ENCODE results near the gene DUOX1. TPM values are rescaled to one million over a fixed set of nuclear protein-coding genes. Genes with fewer than 3 reads are reported as not detected.

DUOX1 gene
- total RNA-seq, 2 experiments from 2014 or later: 0.17 TPM

- Mint-ChIP-seq H3K27ac (no peak overlapping the region), H3K4me3 (no peak overlapping the region), H3K9me3 (no peaks in the 10 kb centered on the region), H3K4me1 (ENCODE audit: low read depth) (peaks cover 20% of the 10 kb centered on the region), H3K36me3 (ENCODE audit: low read depth) (no peaks in the 10 kb centered on the region), H3K27me3 (ENCODE audit: low read depth) (no peaks in the 10 kb centered on the region)
- CTCF ChIA-PET: interaction anchor here (7.0 kb wide), 1 partner anchor 19 kb away, joined by 26 read pairs; no protein-coding TSS in a partner anchor
- intact Hi-C loops (cut with micrococcal nuclease): no loop called here
- DNase-seq: no peak
Measured at GRCh38 chr15:45182996-45183395, 53.2 kb downstream of the DUOX1 start.

GRCh38 chr15:45183511-45183910 is 53.7 kb downstream of the DUOX1 start:
- H3K27me3 Mint-ChIP-seq (ENCODE audit: low read depth): no peaks in the 10 kb centered on the region
- no peak overlapping the region for H3K4me3 Mint-ChIP-seq
- no peak overlapping the region for H3K27ac Mint-ChIP-seq
- H3K9me3 Mint-ChIP-seq: no peaks in the 10 kb centered on the region
- no peak for DNase-seq
- CTCF ChIA-PET: interaction anchor here (7.0 kb wide), 1 partner anchor 20 kb away, joined by 26 read pairs; no protein-coding TSS in a partner anchor
- no peaks in the 10 kb centered on the region for H3K36me3 Mint-ChIP-seq (ENCODE audit: low read depth)
- intact Hi-C loops (cut with micrococcal nuclease): no loop called here
- H3K4me1 Mint-ChIP-seq (ENCODE audit: low read depth): peaks cover 23% of the 10 kb centered on the region

GRCh38 chr15:45184562-45185041 is 54.8 kb downstream of the DUOX1 start:
- Mint-ChIP-seq H3K36me3 (ENCODE audit: low read depth) (no peaks in the 10 kb centered on the region), H3K27me3 (ENCODE audit: low read depth) (no peaks in the 10 kb centered on the region), H3K4me3 (no peak overlapping the region), H3K27ac (no peak overlapping the region), H3K9me3 (no peaks in the 10 kb centered on the region), H3K4me1 (ENCODE audit: low read depth) (peaks cover 25% of the 10 kb centered on the region)
- no peak for DNase-seq
- intact Hi-C loops (cut with micrococcal nuclease): no loop called here
- CTCF ChIA-PET: interaction anchor here (0.6 to 7.0 kb wide), 5 partner anchors 14 to 21 kb away, joined by 3 to 26 read pairs (median 7); no protein-coding TSS in a partner anchor

- Mint-ChIP-seq H3K36me3 (ENCODE audit: low read depth) (no peaks in the 10 kb centered on the region), H3K4me3 (no peak overlapping the region), H3K9me3 (no peaks in the 10 kb centered on the region), H3K27ac (no peak overlapping the region), H3K4me1 (ENCODE audit: low read depth) (peaks cover 22% of the 10 kb centered on the region), H3K27me3 (ENCODE audit: low read depth) (no peaks in the 10 kb centered on the region)
- CTCF ChIA-PET: interaction anchor here (0.5 to 7.0 kb wide), 9 partner anchors 13 to 607 kb away, joined by 3 to 26 read pairs (median 3); no protein-coding TSS in a partner anchor
- intact Hi-C loops (cut with micrococcal nuclease): no loop called here
- no peak for DNase-seq
Measured at GRCh38 chr15:45185069-45185779, 55.4 kb downstream of the DUOX1 start.

GRCh38 chr15:45185903-45186770 is 56.3 kb downstream of the DUOX1 start:
- peak overlapping the region; percentile 75 for H3K4me3 Mint-ChIP-seq
- H3K27ac Mint-ChIP-seq: peak overlapping the region; percentile 17
- H3K27me3 Mint-ChIP-seq (ENCODE audit: low read depth): no peaks in the 10 kb centered on the region
- H3K4me1 Mint-ChIP-seq (ENCODE audit: low read depth): peaks cover 22% of the 10 kb centered on the region
- intact Hi-C loops (cut with micrococcal nuclease): no loop called here
- DNase-seq: no peak
- H3K36me3 Mint-ChIP-seq (ENCODE audit: low read depth): no peaks in the 10 kb centered on the region
- no peaks in the 10 kb centered on the region for H3K9me3 Mint-ChIP-seq
- CTCF ChIA-PET: interaction anchor here (0.5 to 7.0 kb wide), 11 partner anchors 9 to 608 kb away, joined by 3 to 26 read pairs (median 4); no protein-coding TSS in a partner anchor

GRCh38 chr15:45186771-45187577 is 57.2 kb downstream of the DUOX1 start:
- Mint-ChIP-seq H3K27ac (no peak overlapping the region), H3K4me1 (ENCODE audit: low read depth) (peaks cover 22% of the 10 kb centered on the region), H3K27me3 (ENCODE audit: low read depth) (no peaks in the 10 kb centered on the region), H3K36me3 (ENCODE audit: low read depth) (no peaks in the 10 kb centered on the region), H3K4me3 (peak overlapping the region; percentile 75), H3K9me3 (no peaks in the 10 kb centered on the region)
- DNase-seq: no peak
- intact Hi-C loops (cut with micrococcal nuclease): no loop called here
- CTCF ChIA-PET: interaction anchor here (0.9 to 7.0 kb wide), 7 partner anchors 10 to 23 kb away, joined by 3 to 26 read pairs (median 6); no protein-coding TSS in a partner anchor

GRCh38 chr15:45187578-45187893 is 57.7 kb downstream of the DUOX1 start:
- H3K27ac Mint-ChIP-seq: no peak overlapping the region
- H3K4me3 Mint-ChIP-seq: no peak overlapping the region
- H3K9me3 Mint-ChIP-seq: no peaks in the 10 kb centered on the region
- no peak for DNase-seq
- CTCF ChIA-PET: interaction anchor here (1.2 to 7.0 kb wide), 2 partner anchors 20 to 24 kb away, joined by 6 to 26 read pairs; no protein-coding TSS in a partner anchor
- peaks cover 22% of the 10 kb centered on the region for H3K4me1 Mint-ChIP-seq (ENCODE audit: low read depth)
- intact Hi-C loops (cut with micrococcal nuclease): no loop called here
- H3K36me3 Mint-ChIP-seq (ENCODE audit: low read depth): no peaks in the 10 kb centered on the region
- no peaks in the 10 kb centered on the region for H3K27me3 Mint-ChIP-seq (ENCODE audit: low read depth)

GRCh38 chr15:45187894-45188830 is 58.4 kb downstream of the DUOX1 start, which contains the start of gene SHF:
SHF (minus strand) TSS chr15:45187966; CDS start chr15:45187951, 15 bp downstream.
- no peaks in the 10 kb centered on the region for H3K36me3 Mint-ChIP-seq (ENCODE audit: low read depth)
- H3K27me3 Mint-ChIP-seq (ENCODE audit: low read depth): no peaks in the 10 kb centered on the region
- CTCF ChIA-PET: interaction anchor here (1.2 to 7.0 kb wide), 2 partner anchors 20 to 24 kb away, joined by 6 to 26 read pairs; no protein-coding TSS in a partner anchor
- intact Hi-C loops (cut with micrococcal nuclease): loop anchor here (1.0 kb wide), 2 partner anchors 10 to 21 kb away; no protein-coding TSS in a partner anchor
- H3K27ac Mint-ChIP-seq: peak within 1 kb of the TSS; percentile 91
- peak; percentile 83 for DNase-seq
- H3K9me3 Mint-ChIP-seq: no peaks in the 10 kb centered on the region
- peak within 1 kb of the TSS; percentile 87 for H3K4me3 Mint-ChIP-seq
- H3K4me1 Mint-ChIP-seq (ENCODE audit: low read depth): peaks cover 22% of the 10 kb centered on the region

GRCh38 chr15:45197512-45197911 is 67.7 kb downstream of the DUOX1 start:
- H3K9me3 Mint-ChIP-seq: no peaks in the 10 kb centered on the region
- no peaks in the 10 kb centered on the region for H3K36me3 Mint-ChIP-seq (ENCODE audit: low read depth)
- CTCF ChIA-PET: interaction anchor here (0.6 to 1.4 kb wide), 7 partner anchors 8 to 410 kb away, joined by 4 to 8 read pairs (median 7); no protein-coding TSS in a partner anchor
- peak overlapping the region; percentile 7 for H3K27ac Mint-ChIP-seq
- H3K4me3 Mint-ChIP-seq: no peak overlapping the region
- DNase-seq: no peak
- intact Hi-C loops (cut with micrococcal nuclease): loop anchor here (5.0 kb wide), 1 partner anchor 175 kb away; the partner anchor contains the start of gene SORD
- H3K4me1 Mint-ChIP-seq (ENCODE audit: low read depth): peaks cover 5% of the 10 kb centered on the region
- H3K27me3 Mint-ChIP-seq (ENCODE audit: low read depth): peaks cover 2% of the 10 kb centered on the region

- Mint-ChIP-seq H3K4me1 (ENCODE audit: low read depth) (peaks cover 5% of the 10 kb centered on the region), H3K9me3 (no peaks in the 10 kb centered on the region), H3K36me3 (ENCODE audit: low read depth) (no peaks in the 10 kb centered on the region), H3K27ac (no peak overlapping the region), H3K27me3 (ENCODE audit: low read depth) (peaks cover 2% of the 10 kb centered on the region), H3K4me3 (no peak overlapping the region)
- CTCF ChIA-PET: interaction anchor here (0.6 to 1.5 kb wide), 12 partner anchors 9 to 231 kb away, joined by 3 to 8 read pairs (median 5); no protein-coding TSS in a partner anchor
- peak; percentile 97 for DNase-seq
- intact Hi-C loops (cut with micrococcal nuclease): loop anchor here (1.0 to 5.0 kb wide), 7 partner anchors 10 to 565 kb away; partner anchors contain the start of genes B2M, PATL2 and SORD
Measured at GRCh38 chr15:45198337-45199135, 68.7 kb downstream of the DUOX1 start.
